Activated CD4-positive, alpha-beta memory T cell treated with anti-CD3 and anti-CD28 coated beads for 36 hours (primary cell): ENCODE data around the gene RLBP1. TPM values are rescaled to one million over a fixed set of nuclear protein-coding genes. Genes with fewer than 3 reads are reported as not detected.

Experiments
- CTCF ChIA-PET: fragments of 350-600 bp; sonication (Branson Sonifier 250); formaldehyde crosslinking; loops from one replicate; lab custom pipeline; 2021; ENCODE audit warnings: antibody characterized with exemption, inconsistent platforms; lab: Charles Lee
- POLR2A ChIA-PET: fragments of 350-600 bp; sonication (Branson Sonifier 250); formaldehyde crosslinking; loops from one replicate; lab custom pipeline; 2021; ENCODE audit warnings: antibody characterized with exemption; lab: Charles Lee
- DNase-seq: peaks from one replicate; pipeline ENCODE4 v3.0.0-alpha.2; 2020
- H3K27ac Mint-ChIP-seq: one replicate; pipeline ENCODE4 v1.8.0; 2021; ENCODE audit warnings: mixed read lengths
- H3K27me3 Mint-ChIP-seq: one replicate; pipeline ENCODE4 v1.8.0; 2021; ENCODE audit warnings: mixed read lengths
- H3K36me3 Mint-ChIP-seq: one replicate; pipeline ENCODE4 v1.8.0; 2021; ENCODE audit warnings: mixed read lengths
- H3K4me1 Mint-ChIP-seq: one replicate; pipeline ENCODE4 v1.8.0; 2021; ENCODE audit warnings: low read depth, mixed read lengths
- H3K4me3 Mint-ChIP-seq: one replicate; pipeline ENCODE4 v1.8.0; 2021; ENCODE audit warnings: mild to moderate bottlenecking, mixed read lengths
- H3K9me3 Mint-ChIP-seq: one replicate; pipeline ENCODE4 v1.8.0; 2021; ENCODE audit warnings: mixed read lengths
- intact Hi-C: fragments of 100-400 bp; cut with micrococcal nuclease; formaldehyde crosslinking; loops from one replicate; pipeline ENCODE4 v1.15.1; 2023
- total RNA-seq, 2 experiments: library from RNA; stranded (reverse); gene quantifications; one replicate each; pipeline ENCODE4 v1.2.3, GENCODE V29; 2021

RLBP1 gene
- total RNA-seq, 2 experiments from 2014 or later = not detected

DNA sequence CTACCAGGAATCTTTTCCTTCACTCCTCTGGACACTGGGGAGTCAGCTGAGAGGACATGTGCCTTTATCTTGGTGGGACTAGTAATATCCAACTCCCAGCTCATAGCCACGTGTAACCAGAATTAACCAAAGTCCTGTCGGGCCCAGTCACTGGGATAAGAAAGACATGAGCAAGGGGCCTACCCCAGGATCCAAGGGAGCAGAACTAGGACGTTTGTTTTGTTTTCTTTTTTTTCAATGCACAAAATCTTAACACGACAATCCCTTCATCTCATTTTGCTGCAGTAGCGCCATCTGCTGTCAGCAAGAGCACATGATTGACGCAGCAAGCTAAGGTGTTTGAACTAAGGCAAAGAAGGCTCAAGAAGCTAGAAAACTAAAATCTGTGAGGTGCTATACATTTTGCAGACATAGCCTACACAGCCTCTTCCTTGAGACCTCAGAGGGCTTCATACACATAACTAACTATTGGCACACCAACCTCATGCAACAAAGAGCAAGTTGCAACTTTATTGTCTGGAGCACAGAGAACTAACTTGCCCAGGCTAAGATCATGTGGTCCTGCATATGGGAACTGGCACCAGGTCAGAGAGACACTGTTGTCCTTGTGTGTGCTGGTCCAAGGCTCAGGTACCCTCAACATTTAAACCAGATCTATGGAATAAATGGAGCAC is 43.6 kb downstream of the RLBP1 start:
- Mint-ChIP-seq H3K4me3 (no peak overlapping the region), H3K9me3 (no peaks in the 10 kb centered on the region), H3K27ac (no peak overlapping the region), H3K4me1 (peaks cover 39% of the 10 kb centered on the region), H3K36me3 (peaks cover 17% of the 10 kb centered on the region), H3K27me3 (no peaks in the 10 kb centered on the region)
- POLR2A ChIA-PET = interaction anchor here (0.8 to 1.2 kb wide), 5 partner anchors 9 to 120 kb away, joined by 3 to 5 read pairs (median 4); partner anchors contain the start of gene ABHD2
- CTCF ChIA-PET = interaction anchor here (0.6 to 10.7 kb wide), 43 partner anchors 10 to 539 kb away, joined by 3 to 276 read pairs (median 4); partner anchors contain the start of genes ABHD2 and ISG20
- intact Hi-C loops = loop anchor here (1.0 to 2.0 kb wide), 2 partner anchors 120 to 283 kb away; partner anchors contain the start of gene HAPLN3
- peak; percentile 77 for DNase-seq

DNA sequence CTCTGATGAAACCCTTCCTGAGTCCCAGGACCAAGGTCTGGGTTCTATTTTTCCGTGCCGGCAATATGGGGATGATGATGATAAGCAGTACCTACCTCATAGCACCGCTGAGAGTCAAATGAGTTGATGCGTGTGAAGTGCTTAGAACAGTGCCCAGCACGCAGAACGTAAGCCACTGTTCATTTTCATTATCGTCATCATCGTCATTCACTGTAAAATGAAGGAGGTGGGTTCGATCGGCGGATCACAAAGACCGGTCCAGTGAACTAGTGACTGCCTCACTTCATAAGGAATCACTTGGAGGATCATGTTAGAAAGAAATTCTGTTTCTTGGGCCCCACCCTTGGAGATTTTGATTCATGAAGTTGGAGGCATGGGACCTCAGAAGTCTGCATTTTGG is 44.3 kb downstream of the RLBP1 start:
- Mint-ChIP-seq H3K27me3 (no peaks in the 10 kb centered on the region), H3K27ac (no peak overlapping the region), H3K36me3 (peaks cover 16% of the 10 kb centered on the region), H3K9me3 (no peaks in the 10 kb centered on the region), H3K4me3 (no peak overlapping the region), H3K4me1 (peaks cover 39% of the 10 kb centered on the region)
- DNase-seq = no peak
- ChIA-PET CTCF (interaction anchor here (0.8 to 10.7 kb wide), 33 partner anchors 9 to 524 kb away, joined by 3 to 276 read pairs (median 6); partner anchors contain the start of gene ABHD2), POLR2A (interaction anchor here (1.0 to 1.2 kb wide), 3 partner anchors 8 to 119 kb away, joined by 4 to 5 read pairs (median 4); no protein-coding TSS in a partner anchor)
- intact Hi-C loops = loop anchor here (1.0 to 2.0 kb wide), 2 partner anchors 120 to 282 kb away; partner anchors contain the start of gene HAPLN3

DNA sequence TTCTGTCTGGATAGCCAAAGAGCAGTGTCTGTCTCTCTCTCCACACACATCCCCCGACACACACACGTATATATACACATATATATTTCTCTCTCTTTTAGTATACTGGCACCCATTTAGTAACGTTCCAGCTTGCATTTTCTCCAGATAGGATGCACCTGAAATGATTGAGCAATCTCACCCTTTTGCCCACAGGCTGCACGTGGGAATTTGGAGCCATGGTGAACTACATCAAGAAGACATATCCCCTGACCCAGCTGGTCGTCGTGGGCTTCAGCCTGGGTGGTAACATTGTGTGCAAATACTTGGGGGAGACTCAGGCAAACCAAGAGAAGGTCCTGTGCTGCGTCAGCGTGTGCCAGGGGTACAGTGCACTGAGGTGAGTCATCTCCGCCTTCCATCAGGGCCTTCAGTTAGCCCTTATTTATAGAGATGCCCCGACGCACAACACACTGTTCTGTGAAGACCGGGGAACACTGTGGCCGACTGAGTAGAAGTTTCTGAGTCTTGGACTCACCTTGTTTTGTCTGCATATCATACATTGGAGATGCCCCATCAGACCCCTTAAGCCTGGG is 45.7 kb downstream of the RLBP1 start:
- ChIA-PET CTCF (interaction anchor here (0.8 to 10.7 kb wide), 8 partner anchors 8 to 271 kb away, joined by 3 to 276 read pairs (median 5); partner anchors contain the start of gene ABHD2), POLR2A (no interaction called here)
- no peaks in the 10 kb centered on the region for H3K27me3 Mint-ChIP-seq
- peaks cover 13% of the 10 kb centered on the region for H3K36me3 Mint-ChIP-seq
- no peak overlapping the region for H3K4me3 Mint-ChIP-seq
- no peak overlapping the region for H3K27ac Mint-ChIP-seq
- intact Hi-C loops = loop anchor here (2.0 kb wide), 1 partner anchor 281 kb away; the partner anchor contains the start of gene HAPLN3
- no peak for DNase-seq
- H3K9me3 Mint-ChIP-seq = no peaks in the 10 kb centered on the region
- H3K4me1 Mint-ChIP-seq = peaks cover 33% of the 10 kb centered on the region

DNA sequence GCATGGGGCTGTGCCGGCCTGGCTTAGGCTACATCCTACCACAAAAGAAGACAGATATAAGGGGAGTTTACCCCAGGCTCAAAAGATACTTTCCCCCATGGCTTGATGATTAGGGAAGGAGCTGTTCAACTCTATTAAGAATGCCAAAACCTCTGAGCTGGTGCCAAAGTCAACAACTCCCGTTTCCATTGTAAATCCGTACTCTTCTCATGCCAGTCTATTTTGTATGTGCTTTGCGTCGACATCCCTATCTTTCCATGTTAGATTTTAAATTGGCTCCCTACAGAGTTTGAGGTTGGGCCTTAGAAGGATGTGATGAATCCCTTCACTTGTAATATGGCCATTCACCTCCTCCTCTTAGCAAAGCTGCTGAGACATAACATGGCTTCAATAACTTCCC is 46.9 kb downstream of the RLBP1 start:
- intact Hi-C loops = no loop called here
- Mint-ChIP-seq H3K27ac (no peak overlapping the region), H3K4me3 (no peak overlapping the region), H3K36me3 (peaks cover 15% of the 10 kb centered on the region), H3K4me1 (peaks cover 21% of the 10 kb centered on the region), H3K9me3 (no peaks in the 10 kb centered on the region), H3K27me3 (no peaks in the 10 kb centered on the region)
- no peak for DNase-seq
- ChIA-PET POLR2A (interaction anchor here (0.6 kb wide), 1 partner anchor 227 kb away, joined by 3 read pairs; no protein-coding TSS in a partner anchor), CTCF (interaction anchor here (0.5 to 10.7 kb wide), 6 partner anchors 8 to 324 kb away, joined by 3 to 276 read pairs (median 5); no protein-coding TSS in a partner anchor)

DNA sequence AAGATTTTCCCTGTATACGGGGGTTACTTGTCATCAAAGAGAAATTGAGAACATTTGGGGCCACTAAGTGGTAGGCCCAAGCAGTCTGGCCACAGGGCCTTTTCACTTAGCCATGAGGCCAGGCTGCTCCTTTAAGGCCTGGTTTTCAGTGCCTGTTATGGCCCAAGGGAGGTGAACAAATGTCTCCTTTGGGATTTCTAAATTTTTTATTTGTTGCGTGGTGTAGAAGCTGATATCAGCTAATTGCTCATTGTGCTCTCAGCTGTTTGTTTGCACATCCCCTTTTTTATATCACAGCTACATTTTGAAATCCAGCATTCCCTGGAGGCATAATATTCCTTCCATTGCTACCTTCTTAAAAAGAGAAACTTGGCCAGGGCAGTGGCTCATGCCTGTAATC is 48.5 kb downstream of the RLBP1 start:
- H3K36me3 Mint-ChIP-seq = peaks cover 13% of the 10 kb centered on the region
- H3K27ac Mint-ChIP-seq = no peak overlapping the region
- POLR2A ChIA-PET = no interaction called here
- DNase-seq = no peak
- intact Hi-C loops = no loop called here
- no peak overlapping the region for H3K4me3 Mint-ChIP-seq
- CTCF ChIA-PET = interaction anchor here (1.1 to 10.7 kb wide), 10 partner anchors 13 to 275 kb away, joined by 3 to 276 read pairs (median 15); partner anchors contain the start of gene ABHD2
- H3K27me3 Mint-ChIP-seq = no peaks in the 10 kb centered on the region
- peaks cover 20% of the 10 kb centered on the region for H3K4me1 Mint-ChIP-seq
- H3K9me3 Mint-ChIP-seq = no peaks in the 10 kb centered on the region

DNA sequence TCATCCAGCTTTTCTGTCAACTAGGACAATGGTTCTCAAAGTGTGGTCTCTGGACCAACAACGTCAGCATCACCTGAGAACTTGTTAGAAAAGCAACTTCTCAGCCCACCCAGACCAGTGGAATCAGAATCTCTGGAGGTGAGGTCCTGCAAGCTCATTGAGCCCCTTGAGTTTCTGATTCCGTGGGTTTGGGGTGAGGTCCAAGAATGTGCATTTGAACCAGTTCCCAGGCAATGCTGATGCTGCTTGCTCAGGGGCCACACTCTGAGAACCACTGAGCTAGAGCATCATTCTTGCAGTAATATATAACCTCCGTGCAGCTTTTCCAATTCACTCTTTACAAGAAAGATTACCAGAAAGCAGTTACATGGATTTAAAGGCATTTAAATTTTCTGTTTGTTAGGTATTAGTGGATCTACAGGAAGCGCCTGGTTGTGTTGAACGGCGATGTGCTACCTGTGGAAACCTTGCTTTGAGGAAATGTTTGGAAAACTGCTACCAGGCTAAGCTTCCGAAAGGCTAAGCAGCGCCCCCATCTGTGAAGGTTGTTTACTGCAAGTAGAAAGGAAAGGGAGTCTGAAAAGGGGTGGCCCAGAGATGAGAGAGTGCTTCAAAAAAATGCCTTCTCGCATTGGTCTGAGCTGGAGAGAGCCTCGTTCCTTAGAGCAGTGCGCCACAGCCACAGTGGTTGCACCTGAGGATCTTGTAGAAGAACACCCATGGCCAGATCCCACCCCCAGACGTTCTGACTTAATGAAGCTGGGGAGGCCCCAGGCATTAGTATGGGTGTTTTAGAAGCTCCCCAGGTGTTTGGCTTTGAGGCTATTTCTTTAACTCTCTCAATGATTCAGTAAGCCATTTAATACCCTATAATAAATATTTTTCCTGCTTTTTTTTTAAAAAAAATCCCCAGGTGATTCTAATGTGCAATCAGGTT is 50.0 kb downstream of the RLBP1 start:
- H3K4me3 Mint-ChIP-seq = no peak overlapping the region
- H3K27me3 Mint-ChIP-seq = no peaks in the 10 kb centered on the region
- H3K9me3 Mint-ChIP-seq = no peaks in the 10 kb centered on the region
- H3K27ac Mint-ChIP-seq = no peak overlapping the region
- peaks cover 5% of the 10 kb centered on the region for H3K36me3 Mint-ChIP-seq
- intact Hi-C loops = no loop called here
- H3K4me1 Mint-ChIP-seq = peaks cover 24% of the 10 kb centered on the region
- DNase-seq = peak; percentile 53
- ChIA-PET POLR2A (no interaction called here), CTCF (interaction anchor here (0.6 to 10.7 kb wide), 36 partner anchors 9 to 281 kb away, joined by 3 to 276 read pairs (median 4); partner anchors contain the start of gene ABHD2)

DNA sequence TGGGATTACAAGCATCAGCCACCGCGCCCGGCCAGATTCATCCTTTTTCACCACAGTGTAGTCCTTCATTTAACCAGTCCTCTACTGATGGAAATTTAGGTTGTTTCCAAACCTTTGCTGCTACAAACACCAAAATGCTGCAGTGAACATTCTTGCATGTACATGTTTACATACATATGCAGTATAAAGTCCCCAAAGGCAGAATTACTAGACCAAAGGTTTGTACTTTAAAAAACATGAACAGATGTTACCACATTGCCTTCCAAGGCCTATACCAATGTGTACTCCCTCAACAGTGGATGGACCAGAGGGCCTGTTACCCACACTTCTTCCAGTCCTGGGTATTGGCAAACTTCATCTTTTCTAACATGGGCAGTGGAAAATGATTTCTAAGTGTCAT is 51.0 kb downstream of the RLBP1 start:
- POLR2A ChIA-PET = no interaction called here

DNA sequence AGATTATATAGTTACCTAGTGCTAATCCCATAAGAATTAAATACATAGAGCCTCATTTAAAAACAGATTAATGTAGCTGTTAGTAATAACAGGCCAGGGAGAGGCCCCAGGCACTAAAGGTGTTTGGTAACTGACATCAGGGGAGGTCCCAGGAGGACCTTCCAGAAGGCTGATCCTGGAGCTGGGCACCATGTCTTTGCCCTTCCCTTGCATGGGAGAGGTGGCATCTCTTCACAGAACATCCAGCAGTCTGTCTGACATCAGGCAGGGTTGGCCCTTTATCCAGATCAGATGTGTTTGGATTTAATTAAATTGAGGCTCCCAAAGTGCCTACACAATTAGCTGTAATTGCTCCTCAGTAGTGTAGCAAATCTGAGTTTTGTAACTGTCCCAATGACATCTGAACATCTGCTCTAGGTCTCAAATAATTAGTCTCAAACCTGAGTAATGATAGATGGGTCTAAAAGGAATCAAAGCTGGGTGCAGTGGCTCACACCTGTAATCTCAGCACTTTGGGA is 53.0 kb downstream of the RLBP1 start:
- H3K27me3 Mint-ChIP-seq = no peaks in the 10 kb centered on the region
- intact Hi-C loops = loop anchor here (5.0 to 10.0 kb wide), 3 partner anchors 41 to 544 kb away; partner anchors contain the start of gene AEN
- peaks cover 2% of the 10 kb centered on the region for H3K36me3 Mint-ChIP-seq
- H3K4me3 Mint-ChIP-seq = no peak overlapping the region
- no peaks in the 10 kb centered on the region for H3K9me3 Mint-ChIP-seq
- POLR2A ChIA-PET = interaction anchor here (1.0 to 3.0 kb wide), 6 partner anchors 9 to 530 kb away, joined by 3 to 26 read pairs (median 6); partner anchors contain the start of genes ABHD2 and ISG20
- CTCF ChIA-PET = interaction anchor here (0.9 to 4.5 kb wide), 14 partner anchors 10 to 264 kb away, joined by 3 to 81 read pairs (median 6); partner anchors contain the start of gene ABHD2
- H3K27ac Mint-ChIP-seq = peak overlapping the region; percentile 83
- DNase-seq = no peak
- peaks cover 29% of the 10 kb centered on the region for H3K4me1 Mint-ChIP-seq

More for the DNA sequence above, 51.0 kb downstream of the RLBP1 start:
- H3K27ac Mint-ChIP-seq = no peak overlapping the region
- H3K4me3 Mint-ChIP-seq = no peak overlapping the region
- CTCF ChIA-PET = interaction anchor here (0.7 to 10.7 kb wide), 15 partner anchors 10 to 113 kb away, joined by 3 to 276 read pairs (median 9); partner anchors contain the start of gene ABHD2
- H3K36me3 Mint-ChIP-seq = peaks cover 2% of the 10 kb centered on the region
- no peak for DNase-seq
- intact Hi-C loops = no loop called here
- peaks cover 29% of the 10 kb centered on the region for H3K4me1 Mint-ChIP-seq
- H3K27me3 Mint-ChIP-seq = no peaks in the 10 kb centered on the region
- H3K9me3 Mint-ChIP-seq = no peaks in the 10 kb centered on the region

DNA sequence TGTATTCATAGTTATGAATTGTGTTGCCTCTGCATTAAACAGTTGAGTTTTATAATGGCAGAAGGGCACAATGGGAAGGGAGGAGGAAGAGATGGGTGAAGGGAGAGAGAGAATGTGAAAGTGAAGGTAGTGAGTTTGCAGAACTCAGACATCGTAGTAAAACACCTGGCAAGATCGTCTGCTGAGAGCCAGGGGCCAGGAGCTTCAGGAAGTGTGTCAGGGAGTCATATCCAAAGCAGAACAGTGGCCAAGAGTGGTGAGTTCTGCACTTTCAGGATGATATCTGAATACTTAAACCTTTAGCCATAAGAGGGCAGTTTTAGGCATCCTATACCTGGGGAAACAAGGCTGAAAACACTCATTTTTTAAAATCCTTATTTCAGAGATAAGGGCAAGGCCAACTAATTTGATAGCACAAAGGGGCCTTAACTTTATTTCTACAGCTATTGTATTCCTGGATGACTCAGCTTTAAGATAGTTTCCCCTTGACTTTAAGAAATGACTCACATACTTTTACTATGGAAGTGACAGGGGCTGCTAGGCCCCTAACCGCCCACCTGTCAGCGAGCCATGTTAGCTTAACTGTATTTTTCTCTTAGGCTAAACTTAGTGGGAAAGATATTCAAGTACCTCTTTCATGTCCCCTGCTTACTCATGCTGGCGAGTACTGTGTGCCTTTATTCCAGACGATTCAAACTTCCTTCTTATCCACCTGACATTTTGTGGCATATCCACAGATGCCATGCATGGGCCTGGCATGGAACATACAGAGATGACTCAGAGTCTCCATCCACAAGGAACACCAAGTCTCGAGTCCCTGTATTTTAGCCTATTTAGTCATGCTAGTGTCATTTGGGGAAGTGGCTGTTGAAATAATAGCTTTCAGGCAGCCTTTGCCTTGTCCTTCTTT is 53.9 kb downstream of the RLBP1 start:
- Mint-ChIP-seq H3K4me1 (peaks cover 29% of the 10 kb centered on the region), H3K4me3 (peak overlapping the region; percentile 44), H3K27me3 (no peaks in the 10 kb centered on the region), H3K27ac (peak overlapping the region; percentile 83), H3K9me3 (no peaks in the 10 kb centered on the region), H3K36me3 (peaks cover 2% of the 10 kb centered on the region)
- peak; percentile 85 for DNase-seq
- ChIA-PET POLR2A (interaction anchor here (0.8 to 3.0 kb wide), 9 partner anchors 10 to 529 kb away, joined by 3 to 26 read pairs (median 4); partner anchors contain the start of genes ABHD2 and ISG20), CTCF (interaction anchor here (0.7 to 4.5 kb wide), 18 partner anchors 10 to 263 kb away, joined by 3 to 81 read pairs (median 6); partner anchors contain the start of gene ABHD2)
- intact Hi-C loops = loop anchor here (1.0 to 10.0 kb wide), 8 partner anchors 13 to 543 kb away; partner anchors contain the start of gene AEN

DNA sequence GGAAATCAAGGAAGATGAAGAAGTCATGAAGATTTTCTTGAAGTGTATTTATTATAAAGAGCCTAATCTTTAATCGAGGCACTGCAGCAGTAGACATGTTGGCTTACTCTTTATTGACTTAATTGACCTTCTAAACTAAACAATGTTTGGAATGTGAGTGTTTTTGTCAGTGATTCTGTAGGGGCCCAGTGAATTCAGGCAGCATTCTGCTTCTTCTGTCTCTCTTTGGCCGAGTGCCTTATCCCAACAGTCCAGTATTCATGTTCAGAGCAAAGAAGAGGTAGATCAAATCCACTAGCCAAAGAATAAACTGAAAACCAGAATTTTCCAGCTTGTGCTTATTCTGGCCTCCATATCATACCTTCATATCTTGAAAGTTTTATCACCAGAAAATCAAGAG is 55.7 kb downstream of the RLBP1 start:
- no peaks in the 10 kb centered on the region for H3K27me3 Mint-ChIP-seq
- H3K36me3 Mint-ChIP-seq = peaks cover 2% of the 10 kb centered on the region
- no peak for DNase-seq
- ChIA-PET CTCF (interaction anchor here (0.6 to 4.5 kb wide), 5 partner anchors 8 to 261 kb away, joined by 3 to 81 read pairs (median 20); no protein-coding TSS in a partner anchor), POLR2A (no interaction called here)
- H3K9me3 Mint-ChIP-seq = no peaks in the 10 kb centered on the region
- H3K4me3 Mint-ChIP-seq = no peak overlapping the region
- peaks cover 29% of the 10 kb centered on the region for H3K4me1 Mint-ChIP-seq
- peak overlapping the region; percentile 13 for H3K27ac Mint-ChIP-seq
- intact Hi-C loops = loop anchor here (2.0 to 10.0 kb wide), 4 partner anchors 38 to 541 kb away; partner anchors contain the start of gene AEN
